Measurements from ENCODE around the gene PCDH8.
A peak's percentile ranks its signal among the peaks of the same experiment; 100 is the strongest.

PCDH8 gene

DNA sequence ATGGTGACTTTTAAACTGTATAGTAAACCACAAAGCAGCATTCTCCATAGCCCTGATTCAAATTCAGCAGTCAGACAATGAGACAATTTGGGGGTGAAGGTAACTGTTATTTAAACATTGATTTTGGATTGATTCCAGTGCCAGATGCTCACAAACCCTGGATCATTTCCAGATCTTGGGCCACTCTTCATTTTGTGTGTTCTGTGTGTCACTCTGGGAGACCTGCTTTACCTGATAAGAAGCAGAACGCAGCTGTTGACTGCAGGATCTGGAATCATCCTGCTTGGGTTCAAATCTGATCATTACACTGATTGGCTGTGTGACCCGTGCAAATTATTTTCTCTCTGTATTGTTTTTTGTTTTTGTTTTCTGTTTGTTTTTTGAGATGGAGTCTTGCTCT is 4.0 kb upstream of the PCDH8 start:
- no peaks in the 10 kb centered on the region for H3K36me3 ChIP-seq (ENCODE audit: insufficient read depth, low read length)
- no peaks in the 10 kb centered on the region for H3K9me2 ChIP-seq (replicated peaks; ENCODE audit: low read depth, low read length)
- no peaks in the 10 kb centered on the region for H3K4me1 ChIP-seq (ENCODE audit: insufficient read depth, low read length, poor library complexity, severe bottlenecking)
- H3K4me3 ChIP-seq (ENCODE audit: low read length, poor library complexity, severe bottlenecking): no peak overlapping the region
- H3K27me3 ChIP-seq (ENCODE audit: insufficient read depth, low read length, poor library complexity, severe bottlenecking): peaks cover 6% of the 10 kb centered on the region
- TF ChIP-seq EZH2phosphoT487 (IDR thresholded peaks at IDR 0.05; ENCODE audit: borderline replicate concordance): no peak
- TF ChIP-seq, protein P1, sequence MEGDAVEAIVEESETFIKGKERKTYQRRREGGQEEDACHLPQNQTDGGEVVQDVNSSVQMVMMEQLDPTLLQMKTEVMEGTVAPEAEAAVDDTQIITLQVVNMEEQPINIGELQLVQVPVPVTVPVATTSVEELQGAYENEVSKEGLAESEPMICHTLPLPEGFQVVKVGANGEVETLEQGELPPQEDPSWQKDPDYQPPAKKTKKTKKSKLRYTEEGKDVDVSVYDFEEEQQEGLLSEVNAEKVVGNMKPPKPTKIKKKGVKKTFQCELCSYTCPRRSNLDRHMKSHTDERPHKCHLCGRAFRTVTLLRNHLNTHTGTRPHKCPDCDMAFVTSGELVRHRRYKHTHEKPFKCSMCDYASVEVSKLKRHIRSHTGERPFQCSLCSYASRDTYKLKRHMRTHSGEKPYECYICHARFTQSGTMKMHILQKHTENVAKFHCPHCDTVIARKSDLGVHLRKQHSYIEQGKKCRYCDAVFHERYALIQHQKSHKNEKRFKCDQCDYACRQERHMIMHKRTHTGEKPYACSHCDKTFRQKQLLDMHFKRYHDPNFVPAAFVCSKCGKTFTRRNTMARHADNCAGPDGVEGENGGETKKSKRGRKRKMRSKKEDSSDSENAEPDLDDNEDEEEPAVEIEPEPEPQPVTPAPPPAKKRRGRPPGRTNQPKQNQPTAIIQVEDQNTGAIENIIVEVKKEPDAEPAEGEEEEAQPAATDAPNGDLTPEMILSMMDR (conservative IDR thresholded peaks at IDR 0.05; ENCODE audit: low read length): no peak
- H3F3A ChIP-seq (ENCODE audit: low read depth): no peaks in the 10 kb centered on the region
- H3K4me2 ChIP-seq (ENCODE audit: low read depth, low read length, poor library complexity, severe bottlenecking): no peak overlapping the region
- H3K79me2 ChIP-seq (ENCODE audit: insufficient read depth, low read length): no peaks in the 10 kb centered on the region
- H3K9ac ChIP-seq (ENCODE audit: low read depth, low read length, poor library complexity, severe bottlenecking): no peak overlapping the region
- no peak overlapping the region for H2AFZ ChIP-seq (ENCODE audit: low read length)
- no peaks in the 10 kb centered on the region for H3K9me3 ChIP-seq (ENCODE audit: insufficient read depth, low read depth, low read length)
- H4K20me1 ChIP-seq (ENCODE audit: insufficient read depth, low read length, poor library complexity, severe bottlenecking): no peaks in the 10 kb centered on the region

DNA sequence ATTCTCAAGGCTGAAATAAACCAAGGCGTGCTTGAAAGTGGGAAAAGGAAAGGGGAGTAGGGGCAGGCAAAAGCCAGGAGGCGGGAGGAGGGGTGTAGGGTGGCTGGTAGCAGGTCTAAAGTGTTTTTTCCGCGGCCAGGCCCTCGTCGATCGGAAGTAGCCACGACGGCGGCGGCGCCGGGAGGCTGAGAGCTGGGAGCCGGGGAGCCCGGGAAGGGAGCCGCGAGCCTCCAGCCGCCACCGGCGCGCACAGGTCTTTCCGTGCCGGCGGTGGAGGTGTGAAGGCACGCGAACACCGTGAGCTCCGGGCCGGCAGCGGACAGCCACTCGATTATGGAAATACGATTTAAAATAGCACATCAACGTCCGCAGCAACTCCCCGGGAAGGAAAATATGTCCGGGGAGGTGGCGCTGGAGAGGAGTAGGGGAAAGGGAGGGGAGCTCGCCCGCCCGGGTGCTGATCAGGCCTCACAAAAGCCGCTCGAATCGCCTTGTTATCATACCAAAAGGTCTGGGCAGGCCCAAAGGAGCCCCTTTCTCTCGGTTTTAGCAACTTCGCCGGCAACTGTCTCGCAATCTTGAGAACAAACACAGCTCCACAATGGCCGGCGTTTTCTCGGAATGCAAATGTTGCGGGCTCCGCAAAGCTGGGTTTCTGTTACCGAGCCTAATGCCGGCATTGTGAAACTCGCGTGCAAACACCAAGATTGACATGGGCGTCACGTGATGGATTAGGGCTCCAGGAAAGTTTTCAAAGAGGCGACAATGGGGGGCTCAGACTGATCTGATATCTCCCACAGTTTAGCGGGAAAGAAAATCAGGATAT is 2.9 kb upstream of the PCDH8 start:
- Histone ChIP-seq H4K20me1 (ENCODE audit: insufficient read depth, low read length, poor library complexity, severe bottlenecking) (no peaks in the 10 kb centered on the region), H3K36me3 (ENCODE audit: insufficient read depth, low read length) (no peaks in the 10 kb centered on the region), H2AFZ (ENCODE audit: low read length) (no peak overlapping the region), H3K4me1 (ENCODE audit: insufficient read depth, low read length, poor library complexity, severe bottlenecking) (no peaks in the 10 kb centered on the region), H3K27me3 (ENCODE audit: insufficient read depth, low read length, poor library complexity, severe bottlenecking) (peaks cover 6% of the 10 kb centered on the region), H3K9ac (ENCODE audit: low read depth, low read length, poor library complexity, severe bottlenecking) (no peak overlapping the region), H3F3A (ENCODE audit: low read depth) (no peaks in the 10 kb centered on the region), H3K79me2 (ENCODE audit: insufficient read depth, low read length) (no peaks in the 10 kb centered on the region), H3K9me2 (replicated peaks; ENCODE audit: low read depth, low read length) (no peaks in the 10 kb centered on the region), H3K9me3 (ENCODE audit: insufficient read depth, low read depth, low read length) (no peaks in the 10 kb centered on the region), H3K4me2 (ENCODE audit: low read depth, low read length, poor library complexity, severe bottlenecking) (no peak overlapping the region), H3K4me3 (ENCODE audit: low read length, poor library complexity, severe bottlenecking) (no peak overlapping the region)
- TF ChIP-seq EZH2phosphoT487 (IDR thresholded peaks at IDR 0.05; ENCODE audit: borderline replicate concordance): no peak
- TF ChIP-seq, protein P1 (conservative IDR thresholded peaks at IDR 0.05; ENCODE audit: low read length): no peak

DNA sequence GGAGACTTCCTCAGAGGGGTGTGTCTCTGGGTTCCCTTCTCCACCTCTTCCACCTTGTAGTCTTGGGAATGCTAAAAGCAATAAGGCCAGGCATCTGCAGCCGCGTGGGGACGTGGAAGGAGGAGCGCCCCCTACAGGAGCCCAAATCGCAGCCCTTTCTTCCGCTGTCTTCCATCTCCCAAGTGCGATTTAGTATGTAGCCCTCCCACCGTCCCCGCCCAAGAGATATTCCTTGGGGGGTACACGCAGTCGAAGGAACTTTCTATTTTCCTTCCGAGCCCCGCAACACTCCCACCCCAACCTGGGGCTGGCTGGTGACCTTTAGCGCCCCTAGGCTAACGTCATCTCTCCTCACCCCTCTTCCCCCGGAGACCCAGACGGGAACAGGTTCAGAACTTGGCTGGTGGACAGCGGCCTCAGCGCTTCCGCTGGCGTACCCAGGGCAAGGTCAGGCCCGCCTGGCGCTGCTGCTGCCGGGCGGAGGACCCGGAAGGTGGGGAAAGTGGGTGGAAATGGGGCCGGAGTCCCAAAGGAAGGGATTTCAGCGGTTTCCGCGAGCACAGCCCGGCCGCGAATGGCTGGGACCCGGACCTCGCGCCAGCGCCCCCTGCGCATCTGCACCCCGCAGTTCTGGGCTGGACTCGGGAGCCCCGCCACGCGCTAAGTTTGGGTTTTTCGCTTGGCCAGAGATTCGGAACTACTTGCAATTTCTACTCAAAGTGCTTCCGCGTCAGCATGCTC is 2.1 kb upstream of the PCDH8 start:
- no peak overlapping the region for H3K4me2 ChIP-seq (ENCODE audit: low read depth, low read length, poor library complexity, severe bottlenecking)
- H3K9me3 ChIP-seq (ENCODE audit: insufficient read depth, low read depth, low read length): no peaks in the 10 kb centered on the region
- no peaks in the 10 kb centered on the region for H3K79me2 ChIP-seq (ENCODE audit: insufficient read depth, low read length)
- no peak overlapping the region for H2AFZ ChIP-seq (ENCODE audit: low read length)
- no peak overlapping the region for H3K4me3 ChIP-seq (ENCODE audit: low read length, poor library complexity, severe bottlenecking)
- peaks cover under 1% of the 10 kb centered on the region for H3K27me3 ChIP-seq (ENCODE audit: insufficient read depth, low read length, poor library complexity, severe bottlenecking)
- no peaks in the 10 kb centered on the region for H3K4me1 ChIP-seq (ENCODE audit: insufficient read depth, low read length, poor library complexity, severe bottlenecking)
- H3K9ac ChIP-seq (ENCODE audit: low read depth, low read length, poor library complexity, severe bottlenecking): no peak overlapping the region
- TF ChIP-seq, protein P1 (conservative IDR thresholded peaks at IDR 0.05; ENCODE audit: low read length): peak; percentile 46
- no peak for TF ChIP-seq EZH2phosphoT487 (IDR thresholded peaks at IDR 0.05; ENCODE audit: borderline replicate concordance)
- H3K9me2 ChIP-seq (replicated peaks; ENCODE audit: low read depth, low read length): no peaks in the 10 kb centered on the region
- no peaks in the 10 kb centered on the region for H3K36me3 ChIP-seq (ENCODE audit: insufficient read depth, low read length)
- H4K20me1 ChIP-seq (ENCODE audit: insufficient read depth, low read length, poor library complexity, severe bottlenecking): no peaks in the 10 kb centered on the region
- no peaks in the 10 kb centered on the region for H3F3A ChIP-seq (ENCODE audit: low read depth)

All from Loucy (cell line).